NB4 (cell line): Measurements from ENCODE around the gene A4GALT.

Experiments
- MYC ChIP-seq: IDR thresholded peaks from 2 replicates; pipeline ENCODE4 v1.6.1; 2011; ENCODE audit warnings: low read depth, low read length
- POLR2A ChIP-seq: IDR thresholded peaks from 2 replicates; pipeline ENCODE4 v1.6.1; 2011; ENCODE audit warnings: mild to moderate bottlenecking; ENCODE audit not compliant: insufficient read length; ENCODE audit errors: extremely low read depth
- TF ChIP-seq, protein P1 (sequence below): IDR thresholded peaks from one replicate; pipeline ENCODE4 v1.5.1; 2012; ENCODE audit warnings: low read depth, low read length
- TF ChIP-seq, protein P2 (sequence below): IDR thresholded peaks from 2 replicates; pipeline ENCODE4 v1.6.1; 2011; ENCODE audit warnings: low read depth, low read length

DNA sequence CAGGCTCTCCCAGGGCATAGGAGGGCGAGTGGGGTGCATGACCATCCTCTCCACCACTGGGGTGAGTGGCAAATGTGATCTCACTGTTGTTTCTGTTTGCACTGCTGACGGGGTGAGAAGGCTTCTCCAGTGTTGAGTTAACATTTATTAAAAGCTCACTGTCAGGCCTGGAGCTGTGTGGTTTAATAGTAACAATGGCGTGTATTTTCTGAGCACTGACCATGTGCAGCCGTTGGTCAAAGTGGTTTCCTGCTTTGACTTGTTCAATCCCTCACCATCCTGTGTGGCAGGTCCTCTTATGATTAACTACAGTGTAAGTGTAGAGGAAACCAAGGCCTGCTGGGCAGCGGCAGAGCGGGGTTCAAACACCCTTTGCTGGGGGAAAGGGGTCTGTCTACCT, 4.4 kb downstream of the A4GALT start:
- TF ChIP-seq, protein P1, sequence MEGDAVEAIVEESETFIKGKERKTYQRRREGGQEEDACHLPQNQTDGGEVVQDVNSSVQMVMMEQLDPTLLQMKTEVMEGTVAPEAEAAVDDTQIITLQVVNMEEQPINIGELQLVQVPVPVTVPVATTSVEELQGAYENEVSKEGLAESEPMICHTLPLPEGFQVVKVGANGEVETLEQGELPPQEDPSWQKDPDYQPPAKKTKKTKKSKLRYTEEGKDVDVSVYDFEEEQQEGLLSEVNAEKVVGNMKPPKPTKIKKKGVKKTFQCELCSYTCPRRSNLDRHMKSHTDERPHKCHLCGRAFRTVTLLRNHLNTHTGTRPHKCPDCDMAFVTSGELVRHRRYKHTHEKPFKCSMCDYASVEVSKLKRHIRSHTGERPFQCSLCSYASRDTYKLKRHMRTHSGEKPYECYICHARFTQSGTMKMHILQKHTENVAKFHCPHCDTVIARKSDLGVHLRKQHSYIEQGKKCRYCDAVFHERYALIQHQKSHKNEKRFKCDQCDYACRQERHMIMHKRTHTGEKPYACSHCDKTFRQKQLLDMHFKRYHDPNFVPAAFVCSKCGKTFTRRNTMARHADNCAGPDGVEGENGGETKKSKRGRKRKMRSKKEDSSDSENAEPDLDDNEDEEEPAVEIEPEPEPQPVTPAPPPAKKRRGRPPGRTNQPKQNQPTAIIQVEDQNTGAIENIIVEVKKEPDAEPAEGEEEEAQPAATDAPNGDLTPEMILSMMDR: no peak
- TF ChIP-seq, protein P2, sequence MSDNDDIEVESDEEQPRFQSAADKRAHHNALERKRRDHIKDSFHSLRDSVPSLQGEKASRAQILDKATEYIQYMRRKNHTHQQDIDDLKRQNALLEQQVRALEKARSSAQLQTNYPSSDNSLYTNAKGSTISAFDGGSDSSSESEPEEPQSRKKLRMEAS: no peak
- TF ChIP-seq POLR2A: no peak
- TF ChIP-seq MYC: no peak
